ENCODE measurements around the gene PRPF6.

- no peak for TF ChIP-seq CTCF (IDR thresholded peaks at IDR 0.05)
- TF ChIP-seq POLR2A (IDR thresholded peaks at IDR 0.05), result no peak
Observed at GRCh38 chr20:64047968-64048401, 67.1 kb downstream of the PRPF6 start.

All from body of pancreas (tissue), 4 donors.